HepG2 (cell line): ENCODE measurements around the gene MINDY3. TPM values are rescaled to one million over a fixed set of nuclear protein-coding genes. Genes with fewer than 3 reads are reported as not detected.
A peak's percentile ranks its signal among the peaks of the same experiment; 100 is the strongest.

Experiments used
- ATAC-seq: fragments of 200-7000 bp; cut with Tn5 transposase; 3 replicates; pipeline ENCODE4 v1.9.1; 2020; ENCODE audit warnings: mild to moderate bottlenecking, moderate library complexity
- BruUV-seq: library from RNA; stranded (reverse); fragments of 400-500 nt; replicated peaks from 2 replicates; lab custom pipeline; 2021; lab: Mats Ljungman, UMichigan
- CTCF ChIA-PET: fragments of 300-600 bp; formaldehyde crosslinking; extraction: SDS; loops from one replicate; lab custom pipeline; 2021; ENCODE audit warnings: low total read pairs, inconsistent platforms, low intra/inter-chr PET ratio; lab: Yijun Ruan, JAX
- POLR2A ChIA-PET: fragments of 350-600 bp; sonication (Branson Sonifier 250); formaldehyde crosslinking; loops from one replicate; lab custom pipeline; 2020; ENCODE audit warnings: antibody characterized with exemption, inconsistent platforms; lab: Yijun Ruan, JAX
- DNase-seq: peaks from one replicate; pipeline ENCODE4 v3.0.0-alpha.2; 2015; ENCODE audit warnings: low spot score
- FAIRE-seq: peaks from 3 replicates; lab custom pipeline; 2011; peaks lifted over from hg19 to GRCh38; lab: Jason Lieb, UNC
- H2AFZ ChIP-seq: one replicate; pipeline ENCODE4 v1.6.1; 2011; ENCODE audit warnings: low read length, inconsistent platforms
- H3K27ac ChIP-seq: fragments of 300-600 bp; 3 replicates; pipeline ENCODE4 v1.8.0; 2011; ENCODE audit warnings: mixed run types, mild to moderate bottlenecking, mixed read lengths, low read length, inconsistent platforms; ENCODE audit not compliant: insufficient read depth; ENCODE audit errors: extremely low read length
- H3K27me3 ChIP-seq, 2 experiments: fragments of 200-600 bp in 1 of 2; 2 replicates in 1 of 2; 3 replicates in 1 of 2; pipeline versions ENCODE4 v1.6.0 to v1.8.0; 2011; ENCODE audit warnings: low read length in 2 of 2, mild to moderate bottlenecking in 2 of 2, moderate library complexity in 2 of 2, inconsistent platforms in 1 of 2; ENCODE audit not compliant: insufficient read depth in 2 of 2, control insufficient read depth in 1 of 2
- H3K36me3 ChIP-seq, 2 experiments: fragments of 200-600 bp in 1 of 2; replicated peaks in 1 of 2; 2 replicates in 1 of 2; 3 replicates in 1 of 2; pipeline versions ENCODE4 v1.5.1 to v1.8.0; 2011; ENCODE audit warnings: low read length in 2 of 2, inconsistent platforms in 1 of 2; ENCODE audit not compliant: insufficient read depth in 2 of 2, control insufficient read depth in 1 of 2
- H3K4me1 ChIP-seq: 2 replicates; pipeline ENCODE4 v1.5.1; 2012; ENCODE audit warnings: low read length, inconsistent platforms; ENCODE audit not compliant: insufficient read depth
- H3K4me2 ChIP-seq: 2 replicates; pipeline ENCODE4 v1.6.0; 2011; ENCODE audit warnings: low read depth, low read length, inconsistent platforms
- H3K4me3 ChIP-seq, 3 experiments: fragments of 200-600 bp in 1 of 3; sonication (generic), shearing (Covaris generic) in 1 of 3; replicated peaks in 1 of 3; 2 replicates each; pipeline ENCODE4 v1.5.1; 2011 to 2016; ENCODE audit warnings: low read length in 3 of 3, inconsistent platforms in 2 of 3, low read depth in 2 of 3, mild to moderate bottlenecking in 2 of 3, control low read depth in 1 of 3, mixed read lengths in 1 of 3; ENCODE audit not compliant: insufficient read depth in 1 of 3
- H3K79me2 ChIP-seq: one replicate; pipeline ENCODE4 v1.6.1; 2011; ENCODE audit warnings: low read length, inconsistent platforms; ENCODE audit not compliant: insufficient read depth
- H3K9ac ChIP-seq: 2 replicates; pipeline ENCODE4 v1.6.0; 2011; ENCODE audit warnings: mild to moderate bottlenecking, low read depth, low read length, inconsistent platforms; ENCODE audit not compliant: insufficient read depth
- H3K9me3 ChIP-seq: 2 replicates; pipeline ENCODE4 v1.5.1; 2012; ENCODE audit warnings: mild to moderate bottlenecking, low read length
- H4K20me1 ChIP-seq: 2 replicates; pipeline ENCODE4 v1.6.0; 2011; ENCODE audit warnings: inconsistent platforms, mild to moderate bottlenecking, low read length, moderate library complexity; ENCODE audit not compliant: insufficient read depth
- AFF4 ChIP-seq: sonication (generic); formaldehyde crosslinking; IDR thresholded peaks from 2 replicates; pipeline ENCODE4 v1.4.0; 2020; ENCODE audit warnings: missing genetic modification reagents
- MAFF ChIP-seq: IDR thresholded peaks from 2 replicates; pipeline ENCODE4 v1.6.1; 2011; ENCODE audit warnings: low read depth, low read length, improper control_type of control experiment
- ZNF883 ChIP-seq: sonication (generic); formaldehyde crosslinking; IDR thresholded peaks from 2 replicates; pipeline ENCODE4 v1.5.1; 2020; ENCODE audit warnings: mild to moderate bottlenecking, missing genetic modification reagents; ENCODE audit errors: not compliant biosample characterization
- ZZZ3 ChIP-seq: sonication (generic); formaldehyde crosslinking; IDR thresholded peaks from 2 replicates; pipeline ENCODE4 v1.4.0; 2020; ENCODE audit warnings: missing genetic modification reagents, mild to moderate bottlenecking, borderline replicate concordance
- WGBS: methylation state at CpG from one replicate; pipeline ENCODE4 v1.1.6; 2017; ENCODE audit warnings: low lambda C conversion rate; 5-methylcytosine and 5-hydroxymethylcytosine counted together
- in situ Hi-C: cut with HindIII; loops from 2 replicates; pipeline ENCODE4 v1.10.0; 2017; ENCODE audit warnings: low pct_unique_long_range_greater_than_20kb; ENCODE audit not compliant: extremely low pct_ligation_motif_present
- intact Hi-C: fragments of 100-400 bp; cut with micrococcal nuclease; formaldehyde crosslinking; loops from one replicate; pipeline ENCODE4 v1.10.0; 2022; ENCODE audit not compliant: unreplicated experiment
- polyA plus RNA-seq, 8 experiments: library from polyadenylated mRNA; depleted of rRNA in 3 of 8; stranded (reverse) in 7 of 8; unstranded in 1 of 8; fragments of >200 nt; fragmentation: Illumina TruSeq in 4 of 8; extraction: Trizol in 4 of 8; gene quantifications; 2 replicates each; pipeline versions ENCODE4 v1.2.1 to v1.2.3, GENCODE V29; 2011 to 2016; ENCODE audit warnings: low read depth in 4 of 8, missing spikeins in 1 of 8, mixed read lengths in 1 of 8; ENCODE audit not compliant: insufficient read depth in 1 of 8
- total RNA-seq, 5 experiments: library from RNA; depleted of rRNA; stranded (reverse); fragments of >200 nt; fragmentation: Illumina TruSeq; extraction: Trizol; gene quantifications; 2 replicates each; pipeline ENCODE4 v1.2.3, GENCODE V29; 2016; ENCODE audit warnings: low read depth in 1 of 5

MINDY3 gene
- total and polyA plus RNA-seq, 2 of the 13 experiments (the other 11 are each of a cell fraction or from before 2014, with no cell fraction given), result 6.4 to 17.5 TPM

- peak; percentile 52; the same call in 1 of the 2 replicates for TF ChIP-seq MAFF
Observed at GRCh38 chr10:15781381-15781960, 78.8 kb downstream of the MINDY3 start (continued).

- ATAC-seq (no peak), DNase-seq (no peak), FAIRE-seq (no peak)
- CTCF ChIA-PET, result no interaction called here
- TF ChIP-seq ZNF883 (CRISPR knock-in tag) (no peak), AFF4 (CRISPR knock-in tag) (no peak), ZZZ3 (CRISPR knock-in tag) (no peak)
- intact Hi-C loops, result no loop called here
- peaks cover 1 to 14% of the 10 kb centered on the region in 2 experiments; a peak in 4 of 5 replicates for H3K36me3 ChIP-seq
- in situ Hi-C loops, result no loop called here
- H3K4me1 ChIP-seq, result no peaks in the 10 kb centered on the region
- 91% methylated on average over 6 of the region's 6 CpGs for WGBS
- no peak overlapping the region for H3K4me2 ChIP-seq
- no peaks in the 10 kb centered on the region for H3K27me3 ChIP-seq
- no peak overlapping the region for H3K27ac ChIP-seq
- no peaks in the 10 kb centered on the region for H3K79me2 ChIP-seq
- no peak overlapping the region for H2AFZ ChIP-seq
- no peak overlapping the region for H3K4me3 ChIP-seq
- POLR2A ChIA-PET, result no interaction called here
- no peaks in the 10 kb centered on the region for H3K9me3 ChIP-seq
- no peak overlapping the region for H3K9ac ChIP-seq
- H4K20me1 ChIP-seq, result no peaks in the 10 kb centered on the region
- BruUV-seq, result no TSS peak
Observed at GRCh38 chr10:15780353-15781135, 79.8 kb downstream of the MINDY3 start.
